Activated T-helper 2 cell treated with anti-CD3 and anti-CD28 coated beads, Interferon-gamma antibody, Interleukin-2, Interleukin-4, amounts not matched to agents 10 μg/mL and 5 μg/mL and 100 μg/mL, durations not matched to agents 14 hours and 24 hours and 36 hours (primary cell): ENCODE data around the gene PPP2R5B. TPM values are rescaled to one million over a fixed set of nuclear protein-coding genes. Genes with fewer than 3 reads are reported as not detected.

ENCODE experiments used
- DNase-seq: peaks from one replicate; pipeline ENCODE4 v3.0.0; 2021; ENCODE audit warnings: low spot score
- H3K27ac Mint-ChIP-seq: one replicate; pipeline ENCODE4 v1.8.0; 2021; ENCODE audit warnings: mixed read lengths
- H3K27me3 Mint-ChIP-seq: one replicate; pipeline ENCODE4 v1.8.0; 2021; ENCODE audit warnings: low read depth, mixed read lengths
- H3K36me3 Mint-ChIP-seq: one replicate; pipeline ENCODE4 v1.8.0; 2021; ENCODE audit warnings: low read depth, mixed read lengths
- H3K4me1 Mint-ChIP-seq: one replicate; pipeline ENCODE4 v1.8.0; 2021; ENCODE audit warnings: low read depth, mixed read lengths
- H3K4me3 Mint-ChIP-seq: one replicate; pipeline ENCODE4 v1.8.0; 2021; ENCODE audit warnings: low read depth, mild to moderate bottlenecking, moderate library complexity, mixed read lengths
- H3K9me3 Mint-ChIP-seq: one replicate; pipeline ENCODE4 v1.8.0; 2021; ENCODE audit warnings: mixed read lengths
- intact Hi-C: fragments of 100-400 bp; cut with micrococcal nuclease; formaldehyde crosslinking; loops from one replicate; pipeline ENCODE4 v1.15.1; 2023
- total RNA-seq: library from RNA; stranded (reverse); gene quantifications from 2 replicates; pipeline ENCODE4 v1.2.3, GENCODE V29; 2022

The PPP2R5B gene
- total RNA-seq, 1 donor from 2014 or later: 13.6 TPM

GRCh38 chr11:64928957-64929356 is 4.5 kb downstream of the PPP2R5B start:
- no peak for DNase-seq
- Mint-ChIP-seq H3K27ac (no peak overlapping the region), H3K4me3 (no peak overlapping the region), H3K4me1 (peaks cover 10% of the 10 kb centered on the region), H3K9me3 (no peaks in the 10 kb centered on the region), H3K36me3 (peaks cover 18% of the 10 kb centered on the region), H3K27me3 (no peaks in the 10 kb centered on the region)
- intact Hi-C loops: no loop called here

GRCh38 chr11:64929625-64930024 is 5.1 kb downstream of the PPP2R5B start:
- DNase-seq: no peak
- intact Hi-C loops: no loop called here
- H3K27me3 Mint-ChIP-seq: no peaks in the 10 kb centered on the region
- H3K4me3 Mint-ChIP-seq: no peak overlapping the region
- H3K27ac Mint-ChIP-seq: no peak overlapping the region
- H3K36me3 Mint-ChIP-seq: peaks cover 18% of the 10 kb centered on the region
- no peaks in the 10 kb centered on the region for H3K9me3 Mint-ChIP-seq
- H3K4me1 Mint-ChIP-seq: peaks cover 5% of the 10 kb centered on the region

DNA sequence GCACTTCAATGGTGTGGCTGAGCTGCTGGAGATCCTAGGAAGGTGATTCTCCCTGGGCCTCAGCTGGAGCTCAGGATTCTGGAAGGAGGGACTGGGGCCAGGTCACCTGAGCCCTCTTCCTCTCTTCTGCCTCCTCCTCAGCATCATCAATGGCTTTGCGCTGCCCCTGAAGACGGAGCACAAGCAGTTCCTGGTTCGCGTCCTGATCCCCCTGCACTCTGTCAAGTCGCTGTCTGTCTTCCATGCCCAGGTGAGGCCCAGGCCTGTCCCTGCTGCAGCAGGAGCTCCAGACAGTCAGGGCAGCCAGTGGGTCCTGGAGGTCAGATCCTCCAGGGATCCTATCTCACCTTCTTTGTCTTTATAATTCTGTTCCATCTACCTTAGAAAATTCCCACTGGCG is 5.9 kb downstream of the PPP2R5B start:
- DNase-seq: no peak
- peaks cover 18% of the 10 kb centered on the region for H3K36me3 Mint-ChIP-seq
- peaks cover under 1% of the 10 kb centered on the region for H3K4me1 Mint-ChIP-seq
- no peaks in the 10 kb centered on the region for H3K27me3 Mint-ChIP-seq
- H3K9me3 Mint-ChIP-seq: no peaks in the 10 kb centered on the region
- no peak overlapping the region for H3K27ac Mint-ChIP-seq
- intact Hi-C loops: no loop called here
- no peak overlapping the region for H3K4me3 Mint-ChIP-seq

GRCh38 chr11:64931290-64931689 is 6.8 kb downstream of the PPP2R5B start:
- no peak for DNase-seq
- Mint-ChIP-seq H3K4me1 (no peaks in the 10 kb centered on the region), H3K27me3 (no peaks in the 10 kb centered on the region), H3K36me3 (peaks cover 18% of the 10 kb centered on the region), H3K9me3 (no peaks in the 10 kb centered on the region), H3K27ac (no peak overlapping the region), H3K4me3 (no peak overlapping the region)
- intact Hi-C loops: no loop called here

GRCh38 chr11:64932324-64932723 is 7.8 kb downstream of the PPP2R5B start:
- Mint-ChIP-seq H3K9me3 (no peaks in the 10 kb centered on the region), H3K27ac (no peak overlapping the region), H3K27me3 (no peaks in the 10 kb centered on the region), H3K4me3 (no peak overlapping the region), H3K36me3 (peaks cover 18% of the 10 kb centered on the region), H3K4me1 (no peaks in the 10 kb centered on the region)
- no peak for DNase-seq
- intact Hi-C loops: no loop called here

- no peak overlapping the region for H3K27ac Mint-ChIP-seq
- no peak overlapping the region for H3K4me3 Mint-ChIP-seq
- no peaks in the 10 kb centered on the region for H3K9me3 Mint-ChIP-seq
- no peaks in the 10 kb centered on the region for H3K4me1 Mint-ChIP-seq
- peaks cover 13% of the 10 kb centered on the region for H3K36me3 Mint-ChIP-seq
- intact Hi-C loops: no loop called here
- peaks cover 1% of the 10 kb centered on the region for H3K27me3 Mint-ChIP-seq
- no peak for DNase-seq
Observed at GRCh38 chr11:64933213-64933934, 8.9 kb downstream of the PPP2R5B start.

DNA sequence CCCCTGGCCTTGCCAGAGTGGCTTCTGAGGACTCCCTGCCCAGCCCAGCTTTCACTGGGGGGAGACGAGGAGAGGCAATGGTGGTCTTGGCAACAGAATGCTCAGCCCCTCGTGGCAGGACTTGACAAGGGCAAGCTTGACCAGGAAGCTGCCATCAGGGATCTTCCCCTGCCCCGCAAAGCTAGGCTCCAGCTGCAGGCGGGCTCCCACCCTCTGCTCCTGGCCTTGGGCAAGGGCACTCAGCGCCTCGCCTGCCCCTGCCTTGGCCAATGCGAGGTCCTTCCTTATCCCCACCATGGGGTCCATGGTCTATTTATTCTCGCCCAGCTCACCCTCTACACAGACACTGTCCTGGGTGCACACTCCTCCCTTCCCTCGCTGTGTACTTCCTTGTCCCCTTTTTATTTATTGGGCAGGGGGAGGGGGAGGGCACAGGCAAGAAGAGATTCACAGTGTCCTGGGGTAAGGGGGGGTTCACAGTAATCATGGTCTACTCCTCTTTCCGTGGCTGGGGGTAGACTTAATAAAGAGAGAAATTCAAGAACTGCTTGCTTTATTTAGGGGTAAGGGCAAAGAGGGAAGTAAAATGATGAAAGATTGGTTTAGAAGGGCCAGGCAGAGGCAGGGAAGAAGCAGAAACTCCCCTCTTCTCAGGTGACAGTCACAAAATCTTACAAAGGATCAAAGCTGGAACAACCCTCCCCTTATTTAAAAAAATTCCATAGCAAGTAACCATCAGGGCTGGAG is 9.6 kb downstream of the PPP2R5B start:
- no peaks in the 10 kb centered on the region for H3K4me1 Mint-ChIP-seq
- DNase-seq: no peak
- H3K27me3 Mint-ChIP-seq: peaks cover 3% of the 10 kb centered on the region
- H3K27ac Mint-ChIP-seq: no peak overlapping the region
- peaks cover 13% of the 10 kb centered on the region for H3K36me3 Mint-ChIP-seq
- no peaks in the 10 kb centered on the region for H3K9me3 Mint-ChIP-seq
- intact Hi-C loops: no loop called here
- H3K4me3 Mint-ChIP-seq: no peak overlapping the region

DNA sequence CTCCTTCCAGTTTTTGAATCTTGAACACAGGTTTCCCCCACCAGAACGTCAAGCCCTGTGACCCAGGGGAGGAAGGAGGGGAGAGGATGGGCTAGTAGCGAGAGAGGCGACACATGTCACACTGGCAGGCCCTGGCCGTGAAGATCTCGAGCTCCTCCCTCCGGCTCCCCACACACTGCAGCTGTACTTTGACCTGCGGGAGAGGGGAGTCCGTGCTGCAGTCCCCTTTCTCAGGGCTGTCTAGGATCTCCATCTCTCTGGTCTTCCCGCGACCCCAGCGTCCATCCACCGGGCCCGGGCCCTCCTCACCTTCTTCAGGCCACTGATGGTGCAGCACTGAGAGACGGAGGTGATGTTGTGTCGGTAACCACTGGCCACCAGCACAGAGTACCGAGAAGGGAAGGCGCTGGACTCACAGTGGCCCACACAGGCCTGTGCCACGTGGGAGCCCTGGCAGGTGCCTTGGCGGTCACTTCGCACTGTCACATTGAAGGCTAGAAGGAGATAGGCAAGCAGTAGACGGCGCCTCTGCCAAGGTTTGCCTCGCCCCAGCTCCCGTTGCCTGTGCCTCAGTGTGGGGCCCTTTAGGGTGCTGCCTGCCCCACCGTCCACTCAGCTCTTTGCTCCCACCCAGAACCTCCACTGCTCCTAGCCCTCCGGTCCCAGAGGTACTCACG is 10.3 kb downstream of the PPP2R5B start:
- intact Hi-C loops: no loop called here
- Mint-ChIP-seq H3K27ac (no peak overlapping the region), H3K27me3 (peaks cover 6% of the 10 kb centered on the region), H3K4me3 (no peak overlapping the region), H3K4me1 (no peaks in the 10 kb centered on the region), H3K9me3 (no peaks in the 10 kb centered on the region), H3K36me3 (peaks cover 11% of the 10 kb centered on the region)
- DNase-seq: no peak

- Mint-ChIP-seq H3K9me3 (no peaks in the 10 kb centered on the region), H3K4me3 (no peak within 1 kb of the TSS), H3K4me1 (no peaks in the 10 kb centered on the region), H3K27me3 (peaks cover 6% of the 10 kb centered on the region), H3K36me3 (peaks cover 8% of the 10 kb centered on the region), H3K27ac (no peak within 1 kb of the TSS)
- no peak for DNase-seq
- intact Hi-C loops: no loop called here
Observed at GRCh38 chr11:64935359-64936081, 11.0 kb downstream of the PPP2R5B start, which contains the start of gene GPHA2. GPHA2 (minus strand) TSS chr11:64935893; CDS start chr11:64935460, 433 bp downstream.

- no peak overlapping the region for H3K4me3 Mint-ChIP-seq
- H3K36me3 Mint-ChIP-seq: no peaks in the 10 kb centered on the region
- no peak for DNase-seq
- intact Hi-C loops: no loop called here
- no peaks in the 10 kb centered on the region for H3K4me1 Mint-ChIP-seq
- H3K9me3 Mint-ChIP-seq: no peaks in the 10 kb centered on the region
- H3K27me3 Mint-ChIP-seq: peaks cover 7% of the 10 kb centered on the region
- no peak overlapping the region for H3K27ac Mint-ChIP-seq
Observed at GRCh38 chr11:64936539-64936938, 12.1 kb downstream of the PPP2R5B start.

- Mint-ChIP-seq H3K27me3 (peaks cover 21% of the 10 kb centered on the region), H3K9me3 (no peaks in the 10 kb centered on the region), H3K36me3 (no peaks in the 10 kb centered on the region), H3K4me3 (no peak overlapping the region), H3K27ac (no peak overlapping the region), H3K4me1 (no peaks in the 10 kb centered on the region)
- no peak for DNase-seq
- intact Hi-C loops: no loop called here
Observed at GRCh38 chr11:64947208-64947814, 22.8 kb downstream of the PPP2R5B start.

GRCh38 chr11:64951529-64951928 is 27.0 kb downstream of the PPP2R5B start:
- H3K27ac Mint-ChIP-seq: no peak overlapping the region
- H3K9me3 Mint-ChIP-seq: no peaks in the 10 kb centered on the region
- no peaks in the 10 kb centered on the region for H3K4me1 Mint-ChIP-seq
- H3K4me3 Mint-ChIP-seq: no peak overlapping the region
- intact Hi-C loops: no loop called here
- H3K27me3 Mint-ChIP-seq: peaks cover 10% of the 10 kb centered on the region
- DNase-seq: no peak
- no peaks in the 10 kb centered on the region for H3K36me3 Mint-ChIP-seq
